Putamen (tissue), 1 donor: ENCODE measurements around the gene VWDE.
A peak's percentile ranks its signal among the peaks of the same experiment; 100 is the strongest.

ENCODE experiments used
- DNase-seq: peaks from one replicate; pipeline ENCODE4 v3.0.0-alpha.2; 2016; ENCODE audit warnings: low spot score

Gene VWDE

DNA sequence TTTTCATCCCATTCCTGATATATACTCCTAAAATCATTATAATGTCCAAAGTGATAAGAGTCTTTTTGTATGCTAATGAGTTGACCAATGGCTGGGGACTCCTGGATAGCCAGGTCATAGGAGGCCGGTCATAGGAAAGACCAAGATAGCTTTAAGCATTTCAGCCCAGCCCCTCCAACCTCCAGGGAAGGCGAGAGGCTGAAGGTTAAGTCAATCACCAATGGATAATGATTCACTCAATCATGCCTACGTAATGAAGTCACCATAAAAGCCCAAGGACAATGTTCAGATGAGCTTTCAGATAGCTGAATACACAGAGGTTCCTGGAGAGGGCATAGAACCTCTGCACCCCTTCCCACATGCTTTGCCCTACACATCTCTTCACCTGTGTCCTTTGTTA, 75.7 kb downstream of the VWDE start:
- DNase-seq: no peak

DNA sequence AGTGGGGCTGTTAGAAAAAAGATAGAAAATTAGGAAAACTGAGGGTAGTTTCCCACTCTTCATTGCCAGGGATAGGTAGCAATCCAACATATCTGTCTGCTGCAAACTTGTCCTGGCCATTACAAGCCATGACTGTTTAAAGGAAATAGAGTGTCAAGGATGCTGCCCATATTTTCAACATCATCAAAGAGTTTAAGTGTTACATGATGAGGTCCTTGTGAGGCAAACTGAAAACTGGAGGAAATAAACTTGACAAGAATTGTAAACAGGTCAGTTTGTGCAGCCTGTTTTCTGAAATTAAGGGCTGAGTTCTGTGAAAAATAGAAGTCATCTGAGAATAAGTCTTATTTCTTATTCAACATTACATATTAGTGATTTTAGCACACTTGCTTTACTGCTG, 78.0 kb downstream of the VWDE start:
- no peak for DNase-seq

DNA sequence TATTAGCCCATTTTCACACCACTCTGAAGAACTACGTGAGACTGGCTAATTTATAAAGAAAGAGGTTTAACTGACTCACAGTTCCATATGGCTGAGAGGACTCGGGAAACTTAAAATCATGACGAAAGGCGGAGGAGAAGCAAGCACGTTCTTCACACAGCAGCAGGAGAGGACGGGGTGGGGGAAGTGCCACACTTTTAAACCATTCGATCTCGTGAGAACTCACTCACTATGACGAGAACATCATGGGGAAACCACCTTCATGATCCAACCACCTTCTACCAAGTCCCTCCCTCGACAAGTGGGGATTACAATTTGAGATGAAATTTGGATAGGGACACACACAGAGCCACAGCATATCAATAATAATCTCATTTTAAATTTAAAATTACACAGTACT, 80.2 kb downstream of the VWDE start:
- DNase-seq: no peak

DNA sequence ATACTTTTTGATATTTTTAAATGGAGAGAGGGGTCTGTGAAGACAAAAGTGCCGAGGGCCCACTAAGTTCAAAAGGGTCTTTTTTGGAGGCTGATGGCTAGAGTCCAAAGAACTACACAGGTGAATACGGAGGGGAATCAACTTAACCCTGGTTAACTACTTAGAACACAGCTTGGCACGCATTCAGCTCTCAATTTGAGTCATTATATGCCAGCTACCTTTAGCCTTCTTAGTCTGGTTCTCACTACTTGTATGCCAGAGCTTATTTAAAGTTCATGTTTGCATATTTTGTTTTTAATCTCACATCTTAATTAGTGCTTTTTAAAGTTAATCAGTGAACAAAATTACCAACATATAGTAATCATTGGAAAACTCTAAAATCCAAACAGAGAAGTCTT, 80.8 kb downstream of the VWDE start:
- DNase-seq: no peak

DNA sequence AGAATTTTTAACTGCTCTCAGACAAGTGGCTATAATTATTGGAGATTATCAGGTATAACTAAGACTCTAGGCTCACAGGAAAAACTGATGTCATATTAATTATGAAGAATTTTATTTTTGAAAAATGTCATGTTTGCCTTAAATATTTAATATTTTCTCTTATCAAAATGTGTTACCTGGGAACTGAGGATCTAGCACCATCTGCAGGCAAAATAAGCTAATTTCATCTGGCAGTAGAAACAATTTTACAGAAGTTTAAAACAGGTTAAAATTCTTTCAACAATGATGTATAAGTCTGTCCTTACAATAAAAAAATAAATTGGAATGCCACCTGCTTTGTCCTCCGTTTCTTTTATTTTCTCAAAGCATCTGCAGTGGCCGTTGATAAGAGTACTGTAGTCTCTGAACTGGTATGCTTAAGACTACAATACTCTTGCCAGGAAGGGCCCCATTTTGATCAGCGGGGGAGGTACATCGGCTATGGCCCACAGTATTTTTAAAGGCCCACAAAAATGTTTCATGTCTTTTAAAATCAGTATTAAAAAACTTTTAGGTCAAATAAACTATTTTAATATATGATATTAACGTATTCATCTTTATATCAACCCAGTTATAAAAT, 81.3 kb downstream of the VWDE start:
- no peak for DNase-seq

DNA sequence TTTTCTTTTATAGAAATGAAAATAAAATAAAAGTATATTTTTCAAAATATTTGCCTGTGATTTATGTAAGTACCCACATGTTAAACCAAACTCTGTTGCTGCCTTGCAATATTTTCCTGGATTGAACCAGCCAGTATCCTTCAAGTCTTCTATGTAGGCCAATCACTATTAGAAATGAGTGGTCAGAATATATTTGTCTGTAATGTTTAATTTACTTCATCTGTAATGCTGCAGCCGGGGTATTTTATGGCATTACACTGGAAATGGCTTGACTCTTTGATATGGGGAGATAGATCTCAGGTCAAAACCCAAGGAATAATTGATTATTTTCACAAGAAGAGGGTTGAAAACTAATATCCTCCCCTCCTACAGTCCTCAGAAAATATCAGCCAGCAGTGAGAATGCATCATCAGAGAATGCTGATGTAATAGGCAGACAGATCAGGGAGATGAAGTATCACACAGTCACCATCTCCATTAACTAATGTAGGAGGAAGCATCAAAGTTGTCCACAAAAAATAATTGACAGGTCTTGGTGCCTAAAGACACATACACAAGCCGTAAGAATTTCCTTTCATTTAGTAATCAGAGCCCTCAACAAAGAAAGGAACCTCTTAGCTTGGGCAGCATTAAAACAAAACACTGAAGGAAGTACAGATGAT, 82.5 kb downstream of the VWDE start:
- DNase-seq: no peak

DNA sequence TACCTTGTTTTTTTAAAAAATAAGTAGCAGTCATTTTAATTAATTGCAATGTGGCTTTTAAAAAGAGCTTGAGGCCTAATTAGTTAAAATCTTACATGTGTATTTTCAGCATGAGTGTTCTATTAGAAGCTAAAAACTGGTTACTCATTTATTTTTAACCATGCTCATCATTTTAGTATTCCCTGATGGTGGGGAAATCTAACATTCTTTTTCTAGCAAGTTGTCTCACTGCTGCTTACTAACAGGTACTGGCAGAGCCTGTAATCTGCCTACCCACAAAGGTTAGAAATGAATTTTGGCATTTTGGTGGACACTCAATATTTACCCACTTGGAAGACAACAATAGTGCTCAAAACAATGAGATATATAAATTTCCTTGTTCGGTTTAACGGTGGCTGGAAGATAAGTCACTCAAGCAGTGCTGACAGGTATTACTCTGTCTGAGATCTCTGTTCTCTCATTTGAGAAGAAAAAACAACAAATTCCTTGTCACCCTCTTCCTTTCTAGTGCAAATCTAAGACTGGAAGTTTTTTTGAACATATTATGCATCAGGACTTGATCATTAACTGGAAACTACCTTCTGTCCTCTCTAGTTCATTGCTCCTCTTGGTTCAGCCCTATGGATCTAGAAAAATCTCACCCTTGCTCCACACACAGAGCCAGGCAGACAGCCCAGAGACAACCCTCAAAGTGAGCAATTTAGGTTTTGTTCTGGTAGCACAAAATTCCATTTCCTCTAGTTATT, 83.3 kb downstream of the VWDE start:
- DNase-seq: no peak

DNA sequence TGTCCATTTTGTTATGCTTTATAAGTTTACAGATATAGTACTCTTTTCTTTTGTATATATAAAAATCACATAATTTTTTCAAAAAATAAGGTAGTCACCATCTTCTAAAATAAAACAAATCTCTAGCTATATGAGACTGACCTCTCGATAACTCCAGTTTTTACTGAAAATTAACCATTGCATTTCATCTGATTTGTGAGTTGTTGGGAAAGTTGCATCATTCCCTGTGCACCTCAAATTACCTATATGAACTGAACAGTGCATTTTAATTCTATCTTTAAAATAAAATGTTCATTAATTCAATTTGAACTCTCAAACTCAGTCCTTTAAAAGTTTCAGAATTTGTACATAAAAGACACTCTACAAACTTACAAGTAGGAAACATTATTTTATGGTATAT, 86.0 kb downstream of the VWDE start:
- no peak for DNase-seq

DNA sequence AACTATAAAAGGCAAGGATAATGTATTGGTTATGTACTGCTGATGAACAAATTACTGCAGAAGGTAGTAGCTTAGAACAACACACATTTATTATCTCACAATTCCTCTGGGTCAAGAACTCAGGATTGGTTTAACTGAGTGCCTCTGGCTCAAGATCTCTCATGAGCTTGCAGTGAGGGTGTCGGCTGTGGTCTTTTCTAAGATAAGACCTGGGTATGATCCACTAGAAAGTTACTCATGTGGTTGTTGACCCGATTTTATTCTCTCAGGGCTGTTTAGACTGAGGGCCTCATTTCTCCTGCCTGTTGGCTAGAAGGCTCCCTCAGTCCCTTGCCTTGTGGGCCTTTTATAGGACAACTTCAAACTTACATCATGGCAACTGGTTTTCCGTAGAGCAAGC, 86.7 kb downstream of the VWDE start:
- no peak for DNase-seq

DNA sequence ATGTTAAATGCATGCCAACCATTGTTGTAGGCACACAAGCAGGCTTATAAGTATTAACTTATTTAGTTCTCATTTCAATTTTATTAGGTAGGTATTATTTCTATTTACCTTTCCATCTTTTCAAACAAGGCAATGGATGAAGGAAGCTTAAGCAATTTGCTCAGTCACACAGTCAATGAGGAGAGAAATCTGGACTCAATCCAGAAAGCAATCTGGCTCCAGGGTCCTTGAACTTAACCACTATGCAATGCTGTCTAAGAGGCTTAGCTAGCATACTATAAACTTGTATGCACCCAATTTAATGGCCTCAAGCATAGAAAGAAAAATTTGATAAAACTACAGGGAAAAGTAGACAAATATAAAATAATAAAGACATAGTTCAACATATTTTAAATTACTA, 88.6 kb downstream of the VWDE start:
- no peak for DNase-seq

DNA sequence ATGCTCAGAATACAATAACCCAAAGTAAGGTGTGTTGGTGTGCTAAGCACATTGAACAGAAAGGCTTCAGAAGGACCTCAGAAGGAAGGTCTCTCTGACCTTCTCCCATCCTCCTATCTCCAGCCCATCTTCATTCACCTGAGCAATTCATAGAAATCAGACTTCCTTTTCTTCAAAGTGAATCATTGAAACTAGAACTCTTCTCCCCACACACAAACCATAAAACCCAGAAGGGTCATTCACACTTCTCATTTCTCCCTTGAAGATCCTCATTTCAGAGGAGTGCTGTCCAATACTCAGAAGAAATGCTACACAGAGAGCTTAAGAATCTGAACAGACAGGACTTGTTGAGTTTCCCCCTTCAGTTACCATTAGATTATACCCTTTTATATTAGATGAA, 89.5 kb downstream of the VWDE start:
- DNase-seq: no peak

DNA sequence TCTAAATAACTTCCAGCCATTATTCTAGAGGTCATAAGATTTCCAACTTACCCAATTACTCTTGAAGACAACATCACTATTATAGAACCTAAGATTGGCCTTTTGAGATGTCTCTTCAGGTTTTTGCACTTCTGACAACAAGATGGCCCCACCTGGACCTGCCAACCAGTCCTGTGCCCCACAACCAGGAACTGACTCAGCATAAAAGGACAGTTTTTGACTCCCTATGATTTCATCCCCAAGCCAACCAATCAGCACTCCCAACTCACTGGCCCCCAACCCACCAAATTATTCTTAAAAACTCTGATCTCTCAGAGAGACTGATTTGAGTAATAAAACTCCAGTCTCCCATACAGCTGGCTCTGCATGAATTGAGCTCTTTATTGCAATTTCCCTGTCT, 98.2 kb downstream of the VWDE start:
- no peak for DNase-seq

DNA sequence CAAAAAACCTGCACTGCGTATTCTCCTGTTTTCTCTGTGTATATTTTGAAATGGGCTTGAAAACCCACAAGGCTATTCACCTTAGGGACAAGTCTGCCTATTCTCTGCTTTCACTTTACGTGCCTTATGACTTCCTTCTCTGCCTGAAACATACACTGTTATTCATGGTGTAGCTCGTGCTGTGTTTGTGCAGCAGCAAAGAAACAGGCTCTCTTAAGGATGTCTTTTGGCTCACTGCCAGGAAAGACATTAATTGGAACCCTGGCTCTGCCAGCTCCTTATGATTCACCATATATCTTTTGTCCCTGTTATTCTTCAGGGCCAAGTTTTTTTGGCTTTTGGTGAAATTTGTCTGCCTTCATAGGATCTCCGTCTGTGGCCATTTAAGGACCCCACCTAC, 100.2 kb downstream of the VWDE start:
- no peak for DNase-seq

DNA sequence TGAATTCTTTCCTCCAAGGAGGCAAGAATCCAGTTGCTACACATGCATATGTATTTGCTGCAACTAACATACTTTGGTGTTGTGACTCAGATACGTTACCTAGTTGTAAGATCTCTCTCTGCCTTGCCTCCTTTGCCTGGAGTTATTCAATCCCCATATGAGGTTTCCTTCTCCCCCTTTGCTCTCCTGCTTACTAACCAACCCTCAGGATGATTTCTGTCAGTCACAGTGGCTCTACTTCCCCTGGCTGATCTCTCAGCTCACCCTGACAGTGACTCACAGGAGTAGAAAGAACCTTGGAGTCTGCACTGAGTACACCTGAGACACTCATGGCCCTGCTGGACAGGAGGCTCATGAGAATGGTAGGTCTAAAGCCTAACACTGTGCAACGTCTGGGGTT, 100.6 kb downstream of the VWDE start:
- DNase-seq: no peak

DNA sequence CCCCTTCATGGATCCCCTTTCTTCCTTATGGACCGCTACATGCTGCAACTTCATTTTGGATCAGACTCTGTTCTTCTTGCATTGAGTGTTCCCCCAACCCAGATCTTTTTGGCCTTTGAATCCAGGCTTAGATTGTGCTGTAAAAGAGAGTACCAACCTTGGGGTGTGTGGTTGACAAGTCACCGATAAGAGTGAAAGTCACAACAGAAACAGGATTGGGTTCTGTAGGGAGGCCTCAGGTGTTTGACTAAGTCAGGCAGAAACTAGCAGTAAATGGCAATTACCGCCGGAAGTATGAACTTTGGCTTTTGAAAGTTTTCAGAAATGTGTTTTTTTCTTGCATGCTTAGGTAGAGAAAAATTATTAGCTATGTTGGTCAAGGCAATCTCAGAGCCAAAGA, 103.2 kb downstream of the VWDE start:
- no peak for DNase-seq

DNA sequence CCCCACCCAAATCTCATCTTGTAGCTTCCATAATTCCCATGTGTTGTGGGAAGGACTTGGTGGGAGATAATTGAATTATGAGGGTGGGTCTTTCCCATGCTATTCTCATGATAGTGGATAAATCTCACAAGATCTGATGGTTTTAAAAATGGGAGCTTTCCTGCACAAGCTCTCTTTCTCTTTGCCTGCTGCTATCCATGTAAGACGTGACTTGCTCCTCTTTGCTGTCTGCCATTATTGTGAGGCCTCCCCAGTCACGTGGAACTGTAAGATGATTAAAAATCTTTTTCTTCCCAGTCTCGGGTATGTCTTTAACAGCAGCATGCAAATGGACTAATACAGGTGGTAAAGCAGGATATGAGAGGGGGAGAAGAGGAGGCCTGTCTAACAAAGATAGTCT, 104.3 kb downstream of the VWDE start:
- no peak for DNase-seq

DNA sequence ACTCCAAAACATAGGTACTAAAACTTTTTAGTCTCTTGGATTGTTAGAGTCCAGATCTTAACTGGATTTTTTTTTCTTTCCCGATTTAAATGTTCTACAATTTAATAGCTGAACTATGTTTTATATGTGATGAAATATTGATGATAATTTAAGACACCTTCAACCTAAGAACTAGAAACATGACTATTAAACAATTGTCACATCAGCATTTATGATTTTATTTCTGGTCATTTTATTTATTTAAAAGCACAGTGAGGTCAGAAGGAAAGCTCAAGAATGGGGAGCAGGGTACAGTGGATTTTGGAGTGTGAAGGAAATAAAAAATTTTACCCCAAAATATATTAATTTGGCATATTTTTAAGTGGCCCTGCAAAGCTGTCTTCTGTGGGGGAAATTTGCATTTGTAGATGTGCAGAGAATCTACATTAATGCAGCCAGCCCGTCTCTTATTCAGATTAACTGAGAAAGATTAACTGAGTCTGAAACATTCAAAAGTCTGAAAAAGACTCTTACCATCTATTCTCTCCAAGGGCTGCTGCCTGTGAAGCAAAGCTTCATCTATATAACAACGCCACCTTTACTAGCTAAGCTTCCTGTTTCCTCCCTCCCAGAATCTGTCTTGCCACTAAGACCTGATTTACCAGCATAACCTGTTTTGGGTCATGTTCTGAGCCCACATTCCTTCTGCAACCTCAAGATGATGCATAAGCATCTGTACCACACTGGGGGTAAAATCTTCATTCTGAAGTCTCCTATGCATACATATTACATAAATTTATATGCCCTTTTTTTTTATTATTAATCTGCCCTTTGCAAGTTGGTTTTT, 106.2 kb downstream of the VWDE start:
- DNase-seq: no peak

DNA sequence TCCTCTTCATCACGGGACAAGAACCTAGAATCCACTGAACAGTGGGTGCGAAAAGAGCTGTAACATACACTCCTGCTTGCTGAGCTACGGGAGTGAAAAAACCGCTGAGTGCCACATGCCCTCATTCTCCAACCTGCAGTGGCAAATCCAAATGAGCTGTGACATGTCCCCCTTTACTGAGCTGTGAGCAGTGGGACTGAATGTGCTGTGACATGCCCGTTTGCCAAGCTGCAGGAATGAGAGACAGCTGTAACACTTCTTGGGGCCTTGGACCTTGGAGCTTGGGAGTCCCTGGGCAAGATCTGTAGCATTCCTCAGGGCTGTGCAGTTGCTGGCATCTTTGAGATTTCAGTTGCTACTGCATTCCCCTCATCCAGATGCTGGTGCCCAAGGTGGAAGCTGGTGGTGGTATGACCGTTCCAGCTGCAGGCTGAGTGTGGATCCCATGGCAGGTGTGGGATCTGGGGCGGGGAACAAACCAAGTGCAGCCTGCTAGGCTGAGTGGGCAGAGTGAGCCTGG, 107.6 kb downstream of the VWDE start:
- DNase-seq: no peak

DNA sequence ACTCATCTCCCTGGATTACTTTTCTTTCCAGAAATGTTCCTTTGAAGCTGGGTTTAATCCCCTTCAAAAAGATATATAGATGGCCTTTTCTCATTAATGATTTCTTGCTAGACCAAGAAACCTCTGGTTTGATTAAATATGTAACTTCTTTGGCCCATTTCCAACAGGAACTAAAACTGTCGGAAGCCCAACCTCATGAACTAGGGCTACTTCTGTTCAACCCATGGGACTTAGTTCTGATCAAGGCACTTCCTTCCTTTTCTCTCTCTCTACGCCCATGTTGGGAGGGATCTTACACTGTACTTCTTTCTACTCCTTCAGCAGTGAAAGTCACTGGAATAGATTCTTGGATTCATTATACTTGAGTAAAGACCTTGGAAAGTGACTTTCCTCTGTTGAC, 109.0 kb downstream of the VWDE start:
- no peak for DNase-seq

DNA sequence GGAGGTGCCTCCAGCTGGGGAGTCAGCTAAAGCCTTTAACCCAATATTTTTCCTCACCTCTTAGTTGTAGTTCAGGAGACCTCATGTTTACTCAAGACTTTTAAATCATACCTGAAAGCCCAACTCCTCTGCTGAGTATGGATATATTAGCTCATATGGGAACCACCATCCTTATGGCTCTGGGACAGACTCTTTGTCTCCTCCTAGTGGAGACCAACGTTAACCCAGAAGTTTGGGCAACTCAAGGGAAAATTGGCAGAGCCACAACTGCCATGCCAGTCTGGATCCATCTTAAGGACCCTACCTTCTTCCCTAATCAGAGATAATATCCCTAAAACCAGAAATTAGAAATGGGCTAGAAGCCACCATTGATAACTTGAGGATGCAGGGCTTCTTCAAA, 111.8 kb downstream of the VWDE start:
- no peak for DNase-seq

DNA sequence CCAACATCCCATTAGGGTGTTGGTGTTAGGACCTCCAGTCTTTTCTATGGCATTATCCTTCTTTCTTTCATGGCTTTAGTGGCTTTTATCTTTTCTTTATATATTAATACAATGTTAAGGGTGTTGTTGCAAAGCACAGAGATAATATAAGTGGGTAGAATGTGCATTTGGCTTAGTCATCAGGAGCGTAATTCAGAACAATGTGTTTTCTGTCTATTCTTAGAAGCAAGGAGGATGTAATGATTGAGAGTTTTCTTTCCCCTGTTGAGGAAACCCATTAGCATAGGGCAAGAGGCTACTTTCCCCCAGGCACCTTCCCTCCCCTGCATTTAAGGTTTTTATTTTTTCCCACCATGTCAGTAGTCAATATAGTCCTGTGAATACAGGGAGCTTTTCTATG, 112.9 kb downstream of the VWDE start:
- peak; percentile 13 for DNase-seq

DNA sequence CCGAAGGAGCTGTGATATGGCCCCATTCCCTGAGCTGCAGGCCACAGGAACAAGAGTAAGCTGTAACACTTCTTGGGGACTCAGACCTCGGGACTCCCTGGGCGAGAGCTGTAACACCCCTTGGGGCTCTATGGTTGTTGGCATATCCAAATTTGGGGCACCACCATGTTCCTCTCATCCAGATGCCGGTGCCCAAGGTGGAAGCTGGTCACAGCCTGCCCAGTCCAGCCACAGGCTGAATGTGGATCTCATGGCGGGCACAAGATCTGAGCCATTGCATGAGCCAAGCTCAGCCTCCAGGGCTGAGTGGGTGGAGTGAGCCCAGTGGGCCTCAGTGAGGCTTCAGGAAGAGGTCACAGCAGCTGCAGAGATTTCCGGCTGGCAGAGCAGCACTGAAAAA, 113.7 kb downstream of the VWDE start:
- no peak for DNase-seq

DNA sequence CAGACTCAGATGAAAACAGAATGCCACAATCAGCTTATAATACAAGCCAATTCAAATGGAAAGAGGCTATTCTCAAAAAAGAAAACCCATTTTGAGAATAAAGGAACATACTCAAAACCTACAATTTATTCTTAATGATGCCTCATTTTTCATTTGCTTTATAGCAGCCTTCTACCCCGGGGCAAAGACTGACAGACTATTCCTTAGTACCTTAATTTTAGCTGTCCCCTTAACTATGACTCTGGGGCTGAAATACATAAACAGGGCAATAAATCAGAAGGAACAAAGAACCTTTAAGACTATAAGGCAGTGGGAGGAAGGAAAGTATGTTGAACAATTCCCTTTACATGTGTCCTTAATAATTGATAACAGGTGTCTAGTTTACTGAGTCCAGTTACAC, 115.8 kb downstream of the VWDE start:
- DNase-seq: no peak
